HG03460 (cell line): Measurements from ENCODE around the gene CCT4.
"Not testable (repeated sequence)": the region's sequence is repeated elsewhere in the genome, so short reads cannot be mapped to it uniquely, and the experiment has no call there.

Source experiments
- ATAC-seq: cut with Tn5 transposase; IDR thresholded peaks from one replicate; pipeline ENCODE4 v1.9.1; 2021; ENCODE audit not compliant: unreplicated experiment

Gene CCT4, protein sequence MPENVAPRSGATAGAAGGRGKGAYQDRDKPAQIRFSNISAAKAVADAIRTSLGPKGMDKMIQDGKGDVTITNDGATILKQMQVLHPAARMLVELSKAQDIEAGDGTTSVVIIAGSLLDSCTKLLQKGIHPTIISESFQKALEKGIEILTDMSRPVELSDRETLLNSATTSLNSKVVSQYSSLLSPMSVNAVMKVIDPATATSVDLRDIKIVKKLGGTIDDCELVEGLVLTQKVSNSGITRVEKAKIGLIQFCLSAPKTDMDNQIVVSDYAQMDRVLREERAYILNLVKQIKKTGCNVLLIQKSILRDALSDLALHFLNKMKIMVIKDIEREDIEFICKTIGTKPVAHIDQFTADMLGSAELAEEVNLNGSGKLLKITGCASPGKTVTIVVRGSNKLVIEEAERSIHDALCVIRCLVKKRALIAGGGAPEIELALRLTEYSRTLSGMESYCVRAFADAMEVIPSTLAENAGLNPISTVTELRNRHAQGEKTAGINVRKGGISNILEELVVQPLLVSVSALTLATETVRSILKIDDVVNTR

GRCh38 chr2:61888267-61889055 is at the start of gene CCT4:
TSS of gene CCT4 (minus strand) at chr2:61888656. CDS start at chr2:61888507, 149 bp downstream.
- peak; percentile 78 for ATAC-seq

GRCh38 chr2:61937886-61938285 is 49.4 kb upstream of the CCT4 start:
- no peak for ATAC-seq

DNA sequence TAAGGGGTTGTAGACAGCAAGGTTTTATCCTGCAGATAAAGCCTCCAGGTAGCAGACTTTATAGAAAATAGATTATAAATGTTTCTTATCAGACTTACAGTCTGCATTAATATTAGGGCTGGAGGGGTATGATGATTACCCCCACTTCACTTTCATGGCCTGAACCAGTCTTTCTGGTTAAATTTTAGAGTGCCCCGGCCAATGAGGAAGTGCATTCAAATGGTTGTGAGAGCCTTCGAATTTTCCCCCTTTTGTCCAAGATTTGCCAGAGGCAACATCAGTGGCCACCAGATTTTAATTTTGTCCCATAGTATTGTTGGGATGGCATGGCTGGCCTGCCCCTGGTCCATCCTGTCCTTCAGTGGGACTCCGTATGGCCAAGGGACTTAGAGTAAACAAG is 48.6 kb upstream of the CCT4 start:
- ATAC-seq = no peak

DNA sequence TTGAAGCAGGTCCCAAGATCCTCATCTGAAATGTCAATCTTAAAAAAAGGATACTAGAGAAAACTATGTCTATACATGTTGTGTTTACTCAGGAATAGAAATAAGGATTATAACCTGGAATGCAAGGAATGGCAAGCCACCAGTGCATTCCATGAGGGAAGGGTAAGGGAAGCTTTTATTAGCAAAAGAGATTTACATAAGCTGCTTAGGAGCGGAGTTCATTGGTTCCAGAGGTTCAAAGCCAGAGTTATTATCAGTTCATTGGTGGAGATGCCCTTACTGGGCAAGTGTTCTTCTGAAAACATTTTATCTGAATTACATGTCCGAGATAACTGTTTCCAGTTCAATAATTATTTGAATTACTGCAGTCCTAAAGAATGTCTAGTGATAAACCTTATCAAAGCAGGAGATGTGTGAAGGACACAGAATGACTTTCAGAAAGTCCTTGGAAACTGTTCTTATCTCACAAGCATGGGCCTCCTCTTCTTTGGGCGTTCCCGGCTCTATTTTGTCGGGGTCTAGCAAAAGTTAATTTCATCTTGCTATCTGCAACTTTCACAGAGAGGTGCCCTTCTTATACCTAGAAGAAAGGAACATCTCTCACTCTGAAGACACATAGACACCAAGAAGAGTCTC is 40.5 kb upstream of the CCT4 start:
- ATAC-seq = no peak

- ATAC-seq = no peak
Measured at GRCh38 chr2:61926531-61927477, 38.3 kb upstream of the CCT4 start.

- no peak for ATAC-seq
Measured at GRCh38 chr2:61924895-61925663, 36.6 kb upstream of the CCT4 start.

- ATAC-seq = no peak
Measured at GRCh38 chr2:61922714-61923113, 34.3 kb upstream of the CCT4 start.

- ATAC-seq = no peak
Measured at GRCh38 chr2:61920548-61920947, 32.1 kb upstream of the CCT4 start.

DNA sequence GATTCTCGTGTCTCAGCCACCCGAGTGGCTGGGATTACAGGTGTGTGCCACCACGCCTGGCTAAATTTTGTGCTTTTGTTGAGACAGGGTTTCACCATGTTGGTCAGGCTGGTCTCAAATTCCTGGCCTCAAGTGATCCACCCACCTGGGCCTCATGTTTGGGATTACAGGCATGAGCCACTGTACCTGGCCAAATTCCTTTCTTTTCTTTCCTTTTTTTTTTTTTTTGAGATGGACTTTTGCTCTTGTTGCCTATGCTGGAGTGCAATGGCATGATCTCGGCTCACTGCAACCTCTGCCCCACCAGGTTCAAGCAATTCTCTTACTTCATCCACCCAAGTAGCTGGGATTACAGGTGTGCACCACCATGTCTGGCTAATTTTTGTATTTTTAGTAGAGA is 26.3 kb upstream of the CCT4 start:
- ATAC-seq = not testable (repeated sequence)

DNA sequence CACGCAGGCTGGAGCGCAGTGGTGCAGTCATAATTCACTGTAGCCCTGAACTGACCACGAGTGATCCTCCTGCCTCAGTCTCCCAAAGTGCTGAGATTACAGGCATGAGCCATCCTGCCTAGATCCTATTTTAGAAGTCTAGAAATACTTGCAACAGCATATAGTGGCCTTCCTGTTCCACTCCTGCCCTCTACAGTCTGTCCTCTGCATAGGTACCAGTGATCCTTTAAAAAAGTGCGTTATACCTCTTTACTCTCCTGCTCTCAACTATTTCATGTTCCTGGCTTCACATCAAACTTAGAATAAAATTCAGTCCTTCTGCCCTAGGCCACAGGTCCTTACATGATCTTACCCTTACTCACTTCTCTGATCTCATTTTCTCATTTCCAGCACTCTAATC is 23.1 kb upstream of the CCT4 start:
- ATAC-seq = no peak

- no peak for ATAC-seq
Measured at GRCh38 chr2:61910603-61911002, 22.1 kb upstream of the CCT4 start.

GRCh38 chr2:61909116-61909515 is 20.7 kb upstream of the CCT4 start:
- ATAC-seq = no peak

DNA sequence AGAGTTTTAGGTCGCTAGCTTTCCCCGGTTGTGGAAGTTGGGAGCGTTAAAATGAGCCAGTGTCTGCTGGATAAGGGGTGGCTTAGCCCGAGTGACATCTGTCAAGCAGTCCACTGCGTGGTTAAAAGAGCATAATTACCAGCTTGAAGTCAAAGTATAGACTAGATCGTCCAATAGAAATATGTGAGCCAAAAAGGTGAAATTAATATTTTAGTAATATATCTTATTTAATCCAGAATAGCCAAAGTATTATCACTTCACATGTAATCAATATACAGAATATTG is 17.7 kb upstream of the CCT4 start:
- no peak for ATAC-seq

DNA sequence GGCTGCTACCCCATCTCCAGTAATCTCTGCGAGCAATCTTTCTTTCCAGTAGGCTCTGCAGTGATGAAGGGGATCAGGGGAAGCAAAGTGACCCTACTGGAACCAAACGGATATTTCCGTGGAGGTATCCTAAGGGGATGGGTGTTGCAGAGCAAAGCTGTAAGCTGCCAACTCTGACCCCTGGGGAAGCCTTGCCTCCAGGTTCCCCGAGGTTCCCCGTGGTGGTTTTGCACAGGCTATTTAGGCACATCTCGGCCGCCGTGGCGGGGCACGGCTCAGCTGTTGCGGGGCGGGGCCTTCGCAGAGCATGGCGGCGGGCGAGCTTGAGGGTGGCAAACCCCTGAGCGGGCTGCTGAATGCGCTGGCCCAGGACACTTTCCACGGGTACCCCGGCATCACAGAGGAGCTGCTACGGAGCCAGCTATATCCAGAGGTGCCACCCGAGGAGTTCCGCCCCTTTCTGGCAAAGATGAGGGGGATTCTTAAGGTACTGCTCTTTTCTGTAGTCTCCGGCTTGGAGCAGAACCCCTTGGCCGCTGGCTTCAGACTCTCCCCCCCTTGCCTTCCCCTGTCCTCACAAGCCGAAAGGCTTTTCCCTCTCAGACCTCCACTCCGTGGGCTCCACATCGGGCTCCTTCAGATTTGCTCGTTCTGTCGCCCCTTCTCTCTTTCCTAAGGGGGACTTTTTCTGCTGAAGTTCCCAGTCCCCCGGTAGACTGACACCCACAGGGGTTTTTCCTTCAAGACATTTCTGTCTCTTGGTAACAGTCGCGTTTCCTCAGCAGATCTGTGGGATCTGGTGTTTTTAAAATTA is 17.1 kb upstream of the CCT4 start, which contains the start of gene COMMD1:
Gene COMMD1, plus strand, starts transcription at position 303 of the 814 bp plus-strand sequence. Its CDS starts 5 bp downstream, at position 308.
- peak; percentile 98 for ATAC-seq

GRCh38 chr2:61900281-61900680 is 11.8 kb upstream of the CCT4 start:
- ATAC-seq = no peak

GRCh38 chr2:61898810-61899209 is 10.4 kb upstream of the CCT4 start:
- ATAC-seq = no peak

GRCh38 chr2:61887717-61888266 is 664 bp downstream of the CCT4 start:
- ATAC-seq = peak; percentile 11

DNA sequence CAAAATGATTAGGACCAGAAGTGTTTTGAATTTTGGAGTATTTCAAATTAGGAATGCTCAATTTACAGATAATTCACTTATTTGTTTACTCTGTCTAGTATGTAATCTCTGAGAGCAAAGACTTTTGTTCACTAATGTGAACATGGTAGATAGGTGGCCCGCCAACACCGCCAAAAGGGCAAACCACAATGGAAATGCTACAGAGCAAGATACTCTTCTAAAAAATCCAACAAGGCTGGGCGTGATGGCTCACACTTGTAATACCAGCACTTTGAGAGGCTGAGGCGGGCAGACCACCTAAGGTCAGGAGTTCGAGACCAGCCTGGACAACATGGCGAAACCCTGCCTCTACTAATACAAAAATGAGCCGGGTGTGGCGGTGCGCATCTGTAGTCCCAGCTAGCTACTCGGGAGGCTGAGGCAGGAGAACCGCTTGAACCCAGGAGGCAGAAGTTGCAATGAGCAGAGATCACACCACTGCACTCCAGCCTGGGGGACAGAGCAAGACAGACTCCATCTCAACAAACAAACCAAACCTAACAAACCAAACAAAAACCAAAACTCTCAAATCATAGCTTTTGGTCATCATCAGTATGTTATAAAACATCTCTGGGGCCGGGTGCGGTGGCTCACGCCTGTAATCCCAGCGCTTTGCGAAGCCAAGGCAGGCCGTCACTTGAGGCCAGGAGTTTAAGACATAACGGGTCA is 2.4 kb downstream of the CCT4 start:
- no peak for ATAC-seq
